PFSK-1 (cell line): ENCODE measurements around the gene RAB3GAP2.

ENCODE experiments used
- TAF1 ChIP-seq: IDR thresholded peaks from 2 replicates; pipeline ENCODE4 v1.6.1; 2012; ENCODE audit warnings: low read length, control low read depth, borderline replicate concordance; ENCODE audit not compliant: insufficient read depth
- TF ChIP-seq, protein P1 (sequence below), 2 experiments: IDR thresholded peaks; 2 replicates each; pipeline versions ENCODE4 v1.6.1 to v1.8.0; 2011 to 2012; ENCODE audit warnings: low read depth in 2 of 2, low read length in 2 of 2, control low read depth in 1 of 2, inconsistent platforms in 1 of 2, mild to moderate bottlenecking in 1 of 2, moderate library complexity in 1 of 2; ENCODE audit not compliant: insufficient read depth in 1 of 2

DNA sequence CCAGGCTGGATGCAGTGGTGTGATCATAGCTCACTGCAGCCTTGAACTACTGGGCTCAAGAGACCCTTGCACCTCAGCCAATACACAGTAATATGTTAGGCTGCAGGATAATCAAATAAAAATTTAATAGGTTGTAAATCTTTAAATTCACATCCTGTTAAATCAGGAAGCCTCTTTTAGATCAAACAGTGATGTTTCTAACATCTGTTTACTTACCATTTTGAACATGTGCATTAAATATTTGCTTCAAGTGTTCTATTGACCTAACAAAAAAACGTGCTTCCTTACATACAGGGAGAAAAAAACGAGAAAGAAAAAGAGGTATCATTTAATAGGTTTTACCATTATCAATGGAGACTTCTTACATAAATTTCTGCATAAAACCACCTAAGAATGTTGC, 107.7 kb downstream of the RAB3GAP2 start:
- TF ChIP-seq, protein P1, sequence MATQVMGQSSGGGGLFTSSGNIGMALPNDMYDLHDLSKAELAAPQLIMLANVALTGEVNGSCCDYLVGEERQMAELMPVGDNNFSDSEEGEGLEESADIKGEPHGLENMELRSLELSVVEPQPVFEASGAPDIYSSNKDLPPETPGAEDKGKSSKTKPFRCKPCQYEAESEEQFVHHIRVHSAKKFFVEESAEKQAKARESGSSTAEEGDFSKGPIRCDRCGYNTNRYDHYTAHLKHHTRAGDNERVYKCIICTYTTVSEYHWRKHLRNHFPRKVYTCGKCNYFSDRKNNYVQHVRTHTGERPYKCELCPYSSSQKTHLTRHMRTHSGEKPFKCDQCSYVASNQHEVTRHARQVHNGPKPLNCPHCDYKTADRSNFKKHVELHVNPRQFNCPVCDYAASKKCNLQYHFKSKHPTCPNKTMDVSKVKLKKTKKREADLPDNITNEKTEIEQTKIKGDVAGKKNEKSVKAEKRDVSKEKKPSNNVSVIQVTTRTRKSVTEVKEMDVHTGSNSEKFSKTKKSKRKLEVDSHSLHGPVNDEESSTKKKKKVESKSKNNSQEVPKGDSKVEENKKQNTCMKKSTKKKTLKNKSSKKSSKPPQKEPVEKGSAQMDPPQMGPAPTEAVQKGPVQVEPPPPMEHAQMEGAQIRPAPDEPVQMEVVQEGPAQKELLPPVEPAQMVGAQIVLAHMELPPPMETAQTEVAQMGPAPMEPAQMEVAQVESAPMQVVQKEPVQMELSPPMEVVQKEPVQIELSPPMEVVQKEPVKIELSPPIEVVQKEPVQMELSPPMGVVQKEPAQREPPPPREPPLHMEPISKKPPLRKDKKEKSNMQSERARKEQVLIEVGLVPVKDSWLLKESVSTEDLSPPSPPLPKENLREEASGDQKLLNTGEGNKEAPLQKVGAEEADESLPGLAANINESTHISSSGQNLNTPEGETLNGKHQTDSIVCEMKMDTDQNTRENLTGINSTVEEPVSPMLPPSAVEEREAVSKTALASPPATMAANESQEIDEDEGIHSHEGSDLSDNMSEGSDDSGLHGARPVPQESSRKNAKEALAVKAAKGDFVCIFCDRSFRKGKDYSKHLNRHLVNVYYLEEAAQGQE (IDR thresholded peaks at IDR 0.05; ENCODE audit: insufficient read depth in 1 of 2, low read depth in 2 of 2, low read length in 2 of 2): no peak
- TF ChIP-seq TAF1: no peak
